Measurements from ENCODE around the gene CEACAM6.
"Not testable (repeated sequence)": the region's sequence is repeated elsewhere in the genome, so short reads cannot be mapped to it uniquely, and the experiment has no call there.

GRCh38 chr19:41789053-41789452 is 33.7 kb downstream of the CEACAM6 start:
- TF ChIP-seq POLR2A (IDR thresholded peaks at IDR 0.05; ENCODE audit: low read depth); CTCF (IDR thresholded peaks at IDR 0.05); POLR2AphosphoS5 (IDR thresholded peaks at IDR 0.05): not testable (repeated sequence)
